RWPE2 (cell line): Measurements from ENCODE around the gene PCNA.
A peak's percentile ranks its signal among the peaks of the same experiment; 100 is the strongest.

Experiments used
- ATAC-seq: fragments of 200-7000 bp; cut with Tn5 transposase; 3 replicates; pipeline ENCODE4 v1.9.1; 2021; ENCODE audit warnings: low read depth
- DNase-seq: peaks from one replicate; pipeline ENCODE4 v3.0.0-alpha.2; 2020; ENCODE audit warnings: low spot score
- H3K27ac ChIP-seq: fragments of 450-650 bp; 2 replicates; pipeline ENCODE4 v1.5.1; 2017; ENCODE audit warnings: mild to moderate bottlenecking; ENCODE audit not compliant: poor library complexity, severe bottlenecking
- H3K27me3 ChIP-seq: fragments of 250-450 bp; sonication (Bioruptor Pico); 2 replicates; pipeline ENCODE4 v1.5.1; 2021; ENCODE audit warnings: mild to moderate bottlenecking, moderate library complexity; ENCODE audit not compliant: insufficient read depth, poor library complexity, severe bottlenecking
- H3K36me3 ChIP-seq: fragments of 250-450 bp; sonication (Bioruptor Pico); 2 replicates; pipeline ENCODE4 v1.5.1; 2020; ENCODE audit warnings: low read depth, mild to moderate bottlenecking, moderate library complexity
- H3K4me1 ChIP-seq: fragments of 250-450 bp; sonication (Bioruptor Pico); 2 replicates; pipeline ENCODE4 v1.5.1; 2021; ENCODE audit warnings: mild to moderate bottlenecking, moderate library complexity; ENCODE audit not compliant: insufficient read depth, poor library complexity, severe bottlenecking
- H3K4me3 ChIP-seq: fragments of 250-450 bp; sonication (Bioruptor Pico); 2 replicates; pipeline ENCODE4 v1.5.1; 2021; ENCODE audit warnings: mild to moderate bottlenecking, moderate library complexity; ENCODE audit not compliant: severe bottlenecking
- H3K9me3 ChIP-seq: fragments of 250-450 bp; sonication (Bioruptor Pico); 2 replicates; pipeline ENCODE4 v1.5.1; 2021; ENCODE audit warnings: mild to moderate bottlenecking, moderate library complexity; ENCODE audit not compliant: severe bottlenecking
- CTCF ChIP-seq: fragments of 450-650 bp; IDR thresholded peaks from one replicate; pipeline ENCODE4 v1.5.1; 2017; ENCODE audit warnings: mild to moderate bottlenecking, moderate library complexity; ENCODE audit not compliant: poor library complexity, severe bottlenecking

Gene PCNA

GRCh38 chr20:5118220-5119142 lies 1.3 kb downstream of the PCNA start:
- H3K36me3 ChIP-seq: peaks cover 51% of the 10 kb centered on the region
- DNase-seq: no peak
- peaks cover 13% of the 10 kb centered on the region for H3K4me1 ChIP-seq
- TF ChIP-seq CTCF: no peak
- no peak for ATAC-seq
- H3K27me3 ChIP-seq: no peaks in the 10 kb centered on the region
- H3K9me3 ChIP-seq: no peaks in the 10 kb centered on the region
- peak overlapping the region; percentile 64 for H3K27ac ChIP-seq
- peak overlapping the region; percentile 60 for H3K4me3 ChIP-seq

GRCh38 chr20:5116875-5117274 lies 2.9 kb downstream of the PCNA start:
- H3K9me3 ChIP-seq: no peaks in the 10 kb centered on the region
- no peak overlapping the region for H3K4me3 ChIP-seq
- no peaks in the 10 kb centered on the region for H3K27me3 ChIP-seq
- H3K4me1 ChIP-seq: peaks cover 13% of the 10 kb centered on the region
- no peak for TF ChIP-seq CTCF
- ATAC-seq: no peak
- no peak for DNase-seq
- peak overlapping the region; percentile 64 for H3K27ac ChIP-seq
- peaks cover 51% of the 10 kb centered on the region for H3K36me3 ChIP-seq

- H3K4me1 ChIP-seq: peaks cover 13% of the 10 kb centered on the region
- no peaks in the 10 kb centered on the region for H3K9me3 ChIP-seq
- ATAC-seq (no peak), DNase-seq (no peak)
- no peak for TF ChIP-seq CTCF
- no peak overlapping the region for H3K4me3 ChIP-seq
- H3K27ac ChIP-seq: peak overlapping the region; percentile 74
- H3K36me3 ChIP-seq: peaks cover 70% of the 10 kb centered on the region
- no peaks in the 10 kb centered on the region for H3K27me3 ChIP-seq
Measured at GRCh38 chr20:5114403-5114802, 5.4 kb downstream of the PCNA start.

- Histone ChIP-seq H3K4me3 (peak overlapping the region; percentile 71), H3K9me3 (no peaks in the 10 kb centered on the region), H3K36me3 (peaks cover 73% of the 10 kb centered on the region), H3K27me3 (no peaks in the 10 kb centered on the region), H3K4me1 (peaks cover 13% of the 10 kb centered on the region), H3K27ac (peak overlapping the region; percentile 74)
- ATAC-seq (no peak), DNase-seq (no peak)
- no peak for TF ChIP-seq CTCF
Measured at GRCh38 chr20:5113615-5113986, 6.2 kb downstream of the PCNA start.

GRCh38 chr20:5109276-5109675 lies 10.5 kb downstream of the PCNA start:
- Histone ChIP-seq H3K4me1 (no peaks in the 10 kb centered on the region), H3K4me3 (no peak overlapping the region), H3K9me3 (no peaks in the 10 kb centered on the region), H3K27ac (no peak overlapping the region), H3K27me3 (no peaks in the 10 kb centered on the region), H3K36me3 (peaks cover 71% of the 10 kb centered on the region)
- DNase-seq (no peak), ATAC-seq (no peak)
- TF ChIP-seq CTCF: no peak
